SK-N-SH (cell line): Measurements from ENCODE around the gene FAAP20.

Experiments used
- CHD2 ChIP-seq: fragments of 150-350 bp; IDR thresholded peaks from 2 replicates; pipeline ENCODE4 v1.6.1; 2018; ENCODE audit warnings: low read length; ENCODE audit not compliant: partially characterized antibody
- CTCF ChIP-seq: fragments of 200-600 bp; sonication (generic); IDR thresholded peaks from 2 replicates; pipeline ENCODE4 v1.6.1; 2017; ENCODE audit warnings: antibody characterized with exemption, mild to moderate bottlenecking, moderate library complexity
- EP300 ChIP-seq, 2 experiments: IDR thresholded peaks; 2 replicates each; pipeline versions ENCODE4 v1.4.0 to v1.6.1; 2012; ENCODE audit warnings: borderline replicate concordance in 1 of 2, low read depth in 1 of 2, low read length in 1 of 2
- EZH2phosphoT487 ChIP-seq: fragments of 200-600 bp; sonication (generic); IDR thresholded peaks from 2 replicates; pipeline ENCODE4 v1.6.1; 2017; ENCODE audit warnings: low read depth, mixed run types, mild to moderate bottlenecking, antibody characterized with exemption, moderate library complexity, borderline replicate concordance
- FOXM1 ChIP-seq: IDR thresholded peaks from 2 replicates; pipeline ENCODE4 v1.4.0; 2012; ENCODE audit warnings: low read depth, mild to moderate bottlenecking
- MXI1 ChIP-seq: IDR thresholded peaks from 2 replicates; pipeline ENCODE4 v1.6.1; 2012; ENCODE audit warnings: mild to moderate bottlenecking, low read depth, low read length, improper control_type of control experiment
- NRF1 ChIP-seq: IDR thresholded peaks from 2 replicates; pipeline ENCODE4 v1.6.1; 2012; ENCODE audit warnings: low read depth, mild to moderate bottlenecking, low read length
- PBX3 ChIP-seq: IDR thresholded peaks from 2 replicates; pipeline ENCODE4; 2012
- REST ChIP-seq: IDR thresholded peaks from 2 replicates; pipeline ENCODE4 v1.6.1; 2012; ENCODE audit warnings: mild to moderate bottlenecking, low read depth, low read length, moderate library complexity
- SMC3 ChIP-seq: IDR thresholded peaks from 2 replicates; pipeline ENCODE4 v1.6.1; 2012; ENCODE audit warnings: low read depth, low read length, improper control_type of control experiment
- TAF1 ChIP-seq: IDR thresholded peaks from 2 replicates; pipeline ENCODE4 v1.6.1; 2012; ENCODE audit warnings: low read depth, mild to moderate bottlenecking, low read length, moderate library complexity, borderline replicate concordance

GRCh38 chr1:2234762-2235113, 40.2 kb upstream of the FAAP20 start:
- TF ChIP-seq EP300 (IDR thresholded peaks at IDR 0.05; ENCODE audit: borderline replicate concordance in 1 of 2, low read depth in 1 of 2, low read length in 1 of 2) (no peak), TAF1 (no peak), MXI1 (no peak), CHD2 (no peak), CTCF (no peak), PBX3 (no peak), FOXM1 (no peak), SMC3 (no peak), REST (no peak), EZH2phosphoT487 (no peak), NRF1 (no peak)
